Caco-2 (cell line): Measurements from ENCODE around the gene SLC16A4. TPM values are rescaled to one million over a fixed set of nuclear protein-coding genes. Genes with fewer than 3 reads are reported as not detected.
A peak's percentile ranks its signal among the peaks of the same experiment; 100 is the strongest.
"Not testable (repeated sequence)": the region's sequence is repeated elsewhere in the genome, so short reads cannot be mapped to it uniquely, and the experiment has no call there.

Experiments
- BruUV-seq: library from RNA; stranded (reverse); fragments of 400-500 nt; replicated peaks from 2 replicates; lab custom pipeline; 2021; lab: Mats Ljungman, UMichigan
- CTCF ChIA-PET: fragments of 300-600 bp; sonication (Branson Sonifier 250); formaldehyde crosslinking; loops from one replicate; lab custom pipeline; 2022; ENCODE audit warnings: antibody characterized with exemption; lab: Charles Lee
- POLR2A ChIA-PET: fragments of 300-600 bp; sonication (Branson Sonifier 250); formaldehyde crosslinking; loops from one replicate; lab custom pipeline; 2022; ENCODE audit warnings: antibody characterized with exemption; lab: Charles Lee
- DNase-seq, 2 experiments: peaks; one replicate each; pipeline versions ENCODE4 v3.0.0 to v3.0.0-alpha.2; 2020 to 2022
- H3K27me3 ChIP-seq: replicated peaks from 2 replicates; pipeline ENCODE4 v1.6.0; 2011; ENCODE audit warnings: low read length; ENCODE audit not compliant: control insufficient read depth, insufficient read depth
- H3K36me3 ChIP-seq: 2 replicates; pipeline ENCODE4 v1.5.1; 2011; ENCODE audit warnings: low read length; ENCODE audit not compliant: control insufficient read depth, insufficient read depth
- H3K4me1 ChIP-seq: fragments of 250-450 bp; sonication (Bioruptor Pico); 2 replicates; pipeline ENCODE4 v1.5.1; 2020; ENCODE audit warnings: mild to moderate bottlenecking
- H3K4me3 ChIP-seq: 2 replicates; pipeline ENCODE4 v1.5.1; 2011; ENCODE audit warnings: low read depth, mild to moderate bottlenecking, control low read depth, low read length
- H3K9me3 ChIP-seq: fragments of 250-450 bp; sonication (Bioruptor Pico); 2 replicates; pipeline ENCODE4 v1.5.1; 2020; ENCODE audit warnings: mild to moderate bottlenecking, moderate library complexity
- H3K27ac Mint-ChIP-seq: one replicate; pipeline ENCODE4 v1.8.0; 2022; ENCODE audit warnings: mixed read lengths; ENCODE audit not compliant: unreplicated experiment
- H3K27me3 Mint-ChIP-seq: one replicate; pipeline ENCODE4 v1.8.0; 2022; ENCODE audit warnings: mixed read lengths; ENCODE audit not compliant: insufficient read depth, unreplicated experiment
- H3K36me3 Mint-ChIP-seq: one replicate; pipeline ENCODE4 v1.8.0; 2022; ENCODE audit warnings: mild to moderate bottlenecking, mixed read lengths; ENCODE audit not compliant: insufficient read depth, unreplicated experiment
- H3K4me1 Mint-ChIP-seq: one replicate; pipeline ENCODE4 v1.8.0; 2022; ENCODE audit warnings: low read depth, mixed read lengths; ENCODE audit not compliant: unreplicated experiment
- H3K4me3 Mint-ChIP-seq: one replicate; pipeline ENCODE4 v1.8.0; 2022; ENCODE audit warnings: mild to moderate bottlenecking, moderate library complexity, mixed read lengths; ENCODE audit not compliant: unreplicated experiment
- H3K9me3 Mint-ChIP-seq: one replicate; pipeline ENCODE4 v1.8.0; 2022; ENCODE audit warnings: mixed read lengths; ENCODE audit not compliant: unreplicated experiment
- CTCF ChIP-seq, 2 experiments: fragments of 200-600 bp in 1 of 2; IDR thresholded peaks; 1 replicate in 1 of 2; 2 replicates in 1 of 2; pipeline versions ENCODE4 v1.5.1 to v1.8.0; 2011 to 2022; ENCODE audit warnings: antibody characterized with exemption in 1 of 2, control low read depth in 1 of 2, inconsistent platforms in 1 of 2, low read depth in 1 of 2, low read length in 1 of 2, mild to moderate bottlenecking in 1 of 2, moderate library complexity in 1 of 2; ENCODE audit not compliant: insufficient read depth in 1 of 2, severe bottlenecking in 1 of 2, unreplicated experiment in 1 of 2
- intact Hi-C: fragments of 100-400 bp; cut with micrococcal nuclease; formaldehyde crosslinking; loops from one replicate; pipeline ENCODE4 v1.10.0; 2022; ENCODE audit not compliant: unreplicated experiment
- total RNA-seq: library from RNA; stranded (reverse); gene quantifications from 2 replicates; pipeline ENCODE4 v1.2.3, GENCODE V29; 2022

The SLC16A4 gene
- total RNA-seq, 1 experiment from 2014 or later: 9.3 TPM

DNA sequence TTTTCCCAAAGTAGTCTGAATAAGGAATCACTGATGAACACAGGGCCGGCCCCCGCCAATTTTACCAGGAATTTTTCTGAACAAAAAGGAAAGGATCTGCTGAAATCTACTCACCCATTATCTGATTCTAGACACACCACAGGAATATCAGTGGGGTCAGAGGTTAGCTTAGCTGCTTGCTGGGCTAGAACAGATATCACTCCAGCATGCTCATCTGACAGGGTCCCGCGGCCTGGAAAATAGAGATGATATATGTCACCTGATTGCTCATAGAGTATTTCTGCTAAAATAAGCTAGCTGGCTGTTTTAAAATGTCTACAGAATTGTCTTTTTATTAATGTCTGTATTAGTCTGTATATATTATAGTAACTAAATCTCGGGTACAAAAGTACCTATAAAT is 13.0 kb upstream of the SLC16A4 start:
- POLR2A ChIA-PET: no interaction called here
- CTCF ChIA-PET: no interaction called here
- no TSS peak for BruUV-seq
- peaks cover 39% of the 10 kb centered on the region for H3K36me3 Mint-ChIP-seq
- no peak for TF ChIP-seq CTCF (IDR thresholded peaks at IDR 0.05; ENCODE audit: insufficient read depth in 1 of 2, low read depth in 1 of 2, low read length in 1 of 2, severe bottlenecking in 1 of 2, unreplicated experiment in 1 of 2)
- H3K27me3 Mint-ChIP-seq: no peaks in the 10 kb centered on the region
- H3K4me1 Mint-ChIP-seq: no peaks in the 10 kb centered on the region
- no peak overlapping the region for H3K4me3 Mint-ChIP-seq
- Histone ChIP-seq H3K27me3 (no peaks in the 10 kb centered on the region), H3K4me3 (no peak overlapping the region), H3K4me1 (peaks cover 7% of the 10 kb centered on the region), H3K9me3 (no peaks in the 10 kb centered on the region), H3K36me3 (no peaks in the 10 kb centered on the region)
- H3K27ac Mint-ChIP-seq: no peak overlapping the region
- no peaks in the 10 kb centered on the region for H3K9me3 Mint-ChIP-seq
- intact Hi-C loops: no loop called here
- no peak for DNase-seq

DNA sequence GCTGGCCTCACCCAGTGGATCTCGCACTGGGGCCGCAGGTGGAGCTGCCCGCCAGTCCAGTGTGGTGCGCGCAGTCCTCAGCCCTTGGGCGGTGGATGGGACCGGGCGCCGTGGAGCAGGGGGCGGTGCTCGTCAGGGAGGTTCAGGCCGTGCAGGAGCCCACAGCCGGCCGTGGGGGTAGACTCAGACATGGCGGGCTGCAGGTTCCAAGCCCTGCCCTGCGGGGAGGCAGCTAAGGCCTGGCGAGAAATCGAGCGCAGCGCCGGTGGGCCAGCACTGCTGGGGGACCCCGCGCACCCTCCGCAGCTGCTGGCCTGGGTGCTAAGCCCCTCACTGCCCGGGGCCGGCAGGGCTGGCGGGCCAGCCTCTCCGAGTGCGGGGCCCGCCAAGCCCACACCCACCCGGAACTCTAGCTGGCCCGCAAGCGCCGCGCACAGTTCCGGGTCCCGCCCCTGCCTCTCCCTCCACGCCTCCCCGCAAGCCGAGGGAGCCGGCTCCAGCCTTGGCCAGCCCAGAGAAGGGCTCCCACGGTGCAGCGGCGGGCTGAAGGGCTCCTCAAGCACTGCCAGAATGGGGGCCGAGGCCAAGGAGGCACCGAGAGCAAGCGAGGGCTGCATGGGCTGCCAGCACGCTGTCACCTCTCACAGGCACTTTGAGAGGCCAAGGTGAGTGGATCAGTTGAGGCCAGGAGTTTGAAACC is 5.6 kb upstream of the SLC16A4 start:
- H3K36me3 Mint-ChIP-seq: peaks cover 26% of the 10 kb centered on the region
- H3K36me3 ChIP-seq, H3K27ac Mint-ChIP-seq, CTCF ChIA-PET, H3K27me3 ChIP-seq, H3K9me3 Mint-ChIP-seq, BruUV-seq, H3K4me3 Mint-ChIP-seq, DNase-seq, H3K27me3 Mint-ChIP-seq, POLR2A ChIA-PET, H3K4me3 ChIP-seq, intact Hi-C loops, H3K9me3 ChIP-seq: not testable (repeated sequence)
- peaks cover 36% of the 10 kb centered on the region for H3K4me1 ChIP-seq
- H3K4me1 Mint-ChIP-seq: peaks cover 16% of the 10 kb centered on the region

DNA sequence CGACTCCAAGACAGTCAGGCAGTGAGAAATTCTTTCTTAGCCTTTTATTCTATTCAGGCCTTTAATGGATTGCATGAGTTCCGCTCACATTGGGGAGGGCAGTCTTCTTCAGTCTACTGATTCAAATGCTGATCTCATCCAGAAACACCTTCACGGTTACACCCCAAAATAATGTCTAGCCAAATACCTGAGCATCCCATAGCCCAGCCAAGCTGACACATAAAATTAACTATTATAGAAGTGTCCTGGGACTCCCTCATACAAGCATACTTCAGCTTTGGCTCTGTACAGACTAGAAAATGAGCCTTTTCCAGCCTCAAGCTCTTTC is 3.6 kb upstream of the SLC16A4 start:
- no peaks in the 10 kb centered on the region for H3K36me3 ChIP-seq
- no peak overlapping the region for H3K4me3 ChIP-seq
- DNase-seq: no peak
- no peaks in the 10 kb centered on the region for H3K9me3 ChIP-seq
- Mint-ChIP-seq H3K36me3 (peaks cover 14% of the 10 kb centered on the region), H3K27me3 (no peaks in the 10 kb centered on the region), H3K27ac (peak overlapping the region; percentile 80), H3K4me1 (peaks cover 19% of the 10 kb centered on the region), H3K4me3 (peak overlapping the region; percentile 59), H3K9me3 (no peaks in the 10 kb centered on the region)
- ChIA-PET CTCF (interaction anchor here (1.6 kb wide), 1 partner anchor 56 kb away, joined by 4 read pairs; the partner anchor contains the start of gene RBM15), POLR2A (no interaction called here)
- peaks cover 47% of the 10 kb centered on the region for H3K4me1 ChIP-seq
- BruUV-seq: no TSS peak
- H3K27me3 ChIP-seq: no peaks in the 10 kb centered on the region
- intact Hi-C loops: loop anchor here (5.0 kb wide), 2 partner anchors 37 to 57 kb away; partner anchors contain the start of gene RBM15
- no peak for TF ChIP-seq CTCF (IDR thresholded peaks at IDR 0.05; ENCODE audit: insufficient read depth in 1 of 2, low read depth in 1 of 2, low read length in 1 of 2, severe bottlenecking in 1 of 2, unreplicated experiment in 1 of 2)
